Omental fat pad (tissue), 4 donors: ENCODE results near the gene TECPR2. TPM values are rescaled to one million over a fixed set of nuclear protein-coding genes. Genes with fewer than 3 reads are reported as not detected.
"Not testable (repeated sequence)": the region's sequence is repeated elsewhere in the genome, so short reads cannot be mapped to it uniquely, and the experiment has no call there.

ENCODE experiments used
- ATAC-seq: fragments of 150-250 bp; one replicate; pipeline ENCODE4 v1.9.1; 2016; ENCODE audit warnings: mild to moderate bottlenecking, moderate library complexity; ENCODE audit not compliant: low FRiP score
- DNase-seq: peaks from one replicate; pipeline ENCODE4 v3.0.0-alpha.2; 2019; ENCODE audit warnings: low spot score
- CTCF ChIP-seq, 3 donors: fragments of 450-650 bp; IDR thresholded peaks; one replicate each; pipeline ENCODE4 v1.5.1; 2016 to 2017; ENCODE audit warnings: antibody characterized with exemption in 3 of 3, mild to moderate bottlenecking in 3 of 3, moderate library complexity in 2 of 3
- small RNA-seq: library from RNA; depleted of rRNA; stranded (forward); fragments of <200 nt; gene quantifications from one replicate; pipeline ENCODE3, GENCODE V24; 2016
- total RNA-seq, 4 donors: library from RNA; depleted of rRNA; stranded (reverse); fragments of >200 nt; gene quantifications; one replicate each; pipeline ENCODE4 v1.1.0, GENCODE V29; 2016

TECPR2 gene
- total RNA-seq, 4 donors from 2014 or later, result 12.7 to 46.0 (median 17.9) TPM

GRCh38 chr14:102541771-102542170 lies 179.0 kb downstream of the TECPR2 start:
- DNase-seq (no peak), ATAC-seq (no peak)
- TF ChIP-seq CTCF (IDR thresholded peaks at IDR 0.05), result no peak

DNA sequence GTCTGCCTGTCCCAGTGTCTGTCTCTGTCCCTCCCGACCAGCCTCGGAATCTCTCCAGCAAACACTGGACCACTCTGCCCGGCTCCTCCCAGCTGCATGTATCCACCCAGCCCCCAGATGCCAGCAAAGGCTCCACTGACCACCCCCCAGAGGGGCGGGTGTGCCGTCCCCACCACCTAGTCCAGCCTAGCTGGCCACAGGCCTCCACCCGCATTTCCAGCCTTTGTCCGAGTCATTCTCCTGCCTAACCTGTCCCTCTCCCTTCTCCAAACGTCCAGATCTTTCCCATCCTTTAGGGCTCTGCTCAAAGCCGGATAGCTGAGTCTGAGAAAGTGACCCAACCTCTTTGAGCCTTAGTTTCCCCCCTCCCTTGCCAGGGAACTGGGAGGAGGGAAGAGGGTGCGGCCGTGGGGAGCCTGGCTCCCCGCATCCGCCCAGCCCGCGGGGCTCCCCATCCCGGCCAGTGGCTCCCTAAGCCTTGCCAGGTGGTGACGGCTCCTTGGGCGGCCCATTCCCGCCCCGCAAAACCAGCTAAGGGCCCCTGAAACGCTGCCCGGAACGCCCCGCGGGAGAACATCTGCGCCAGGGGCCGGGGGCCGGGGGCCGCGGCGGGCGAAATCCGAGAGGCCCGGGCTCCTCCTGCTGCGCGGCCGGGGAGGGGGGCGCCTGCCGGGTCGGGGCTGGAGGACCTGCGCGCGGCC lies 181.5 kb downstream of the TECPR2 start:
- no peak for ATAC-seq

GRCh38 chr14:102544747-102545460 lies 182.2 kb downstream of the TECPR2 start:
- ATAC-seq (no peak), DNase-seq (no peak)
- no peak for TF ChIP-seq CTCF (IDR thresholded peaks at IDR 0.05)

More for the DNA sequence above, 181.5 kb downstream of the TECPR2 start:
- TF ChIP-seq CTCF (IDR thresholded peaks at IDR 0.05), result no peak
- no peak for DNase-seq

GRCh38 chr14:102545461-102546265 lies 182.9 kb downstream of the TECPR2 start:
- ATAC-seq, result no peak
- no peak for TF ChIP-seq CTCF (IDR thresholded peaks at IDR 0.05)
- DNase-seq, result no peak

- no peak for DNase-seq
- no peak for ATAC-seq
- no peak for TF ChIP-seq CTCF (IDR thresholded peaks at IDR 0.05)
These were observed 186.0 kb downstream of the TECPR2 start for GRCh38 chr14:102548616-102549240.

GRCh38 chr14:102550927-102551401 lies 188.2 kb downstream of the TECPR2 start:
- not testable (repeated sequence) for ATAC-seq, DNase-seq

Small RNA genes within 50 kb of the gene (small RNA-seq; reads per million reads assigned to genes)
- gene MIR4309, result not detected

Other genes starting within 250 kb of the TECPR2 start
- gene WDR20, start 223.0 kb upstream of the TECPR2 start, total RNA-seq, result 10 to 100 TPM; 20.2 to 26.4 (median 22.0) TPM
- gene MOK, start 57.8 kb upstream of the TECPR2 start, total RNA-seq, result 10 to 100 TPM; 11.6 to 21.9 (median 12.6) TPM
- 10 to 100 TPM in 1 of 4 donors, 1 to 10 TPM in 3; 3.8 to 12.6 (median 8.1) TPM for gene ZNF839, start 43.2 kb upstream of the TECPR2 start, total RNA-seq
- gene CINP, start 51 bp upstream of the TECPR2 start, total RNA-seq, result 10 to 100 TPM; 20.0 to 39.8 (median 34.7) TPM
- gene ANKRD9, start 146.8 kb downstream of the TECPR2 start, total RNA-seq, result 10 to 100 TPM; 15.1 to 25.9 (median 23.9) TPM
- gene RCOR1, start 229.7 kb downstream of the TECPR2 start, total RNA-seq, result 10 to 100 TPM; 12.6 to 20.9 (median 15.7) TPM